GM20431 (cell line): ENCODE data around the gene PORCN.
"Not testable (repeated sequence)": the region's sequence is repeated elsewhere in the genome, so short reads cannot be mapped to it uniquely, and the experiment has no call there.

Source experiments
- in situ Hi-C: fragments of 300-500 bp; cut with MseI, MboI; formaldehyde crosslinking; loops from one replicate; pipeline ENCODE4 v1.15.0; 2020; ENCODE audit warnings: low sequenced_read_pairs; ENCODE audit not compliant: unreplicated experiment

The PORCN gene

GRCh38 chrX:48509245-48509590, 426 bp downstream of the PORCN start:
- in situ Hi-C loops, result no loop called here

DNA sequence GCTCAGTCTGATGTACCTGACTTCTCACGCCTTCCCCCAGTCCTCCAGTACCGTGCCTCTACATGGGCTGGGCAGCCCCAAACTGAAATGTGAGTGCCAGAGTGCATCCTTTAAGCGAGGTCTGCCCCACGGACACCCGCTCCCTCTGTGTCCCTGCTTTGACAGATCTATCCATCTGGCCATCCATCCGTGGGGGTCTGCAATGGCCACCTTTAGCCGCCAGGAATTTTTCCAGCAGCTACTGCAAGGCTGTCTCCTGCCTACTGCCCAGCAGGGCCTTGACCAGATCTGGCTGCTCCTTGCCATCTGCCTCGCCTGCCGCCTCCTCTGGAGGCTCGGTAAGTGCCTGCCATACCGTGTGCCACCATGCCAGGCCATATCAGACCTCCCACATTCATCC, 827 bp downstream of the PORCN start:
- in situ Hi-C loops, result no loop called here

- in situ Hi-C loops, result no loop called here
Measured at GRCh38 chrX:48511560-48511959, 2.8 kb downstream of the PORCN start.

DNA sequence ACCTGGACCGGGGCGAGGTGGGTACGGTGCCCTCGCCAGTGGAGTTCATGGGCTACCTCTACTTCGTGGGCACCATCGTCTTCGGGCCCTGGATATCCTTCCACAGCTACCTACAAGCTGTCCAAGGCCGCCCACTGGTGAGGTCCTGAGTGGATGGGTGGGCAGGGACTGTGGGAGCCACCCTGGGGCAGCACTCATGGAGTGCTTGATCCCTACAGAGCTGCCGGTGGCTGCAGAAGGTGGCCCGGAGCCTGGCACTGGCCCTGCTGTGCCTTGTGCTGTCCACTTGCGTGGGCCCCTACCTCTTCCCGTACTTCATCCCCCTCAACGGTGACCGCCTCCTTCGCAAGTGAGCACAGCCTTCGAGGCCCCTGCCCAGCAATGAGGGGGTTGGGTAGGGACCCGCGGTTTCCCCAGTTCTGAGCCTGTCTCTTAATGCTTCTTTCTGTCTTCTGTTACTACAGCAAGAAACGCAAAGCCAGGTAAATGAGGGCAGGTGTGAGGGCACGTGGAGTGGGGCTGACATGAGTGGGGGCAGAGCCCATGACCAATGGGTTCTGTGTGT, 3.7 kb downstream of the PORCN start:
- in situ Hi-C loops, result no loop called here

DNA sequence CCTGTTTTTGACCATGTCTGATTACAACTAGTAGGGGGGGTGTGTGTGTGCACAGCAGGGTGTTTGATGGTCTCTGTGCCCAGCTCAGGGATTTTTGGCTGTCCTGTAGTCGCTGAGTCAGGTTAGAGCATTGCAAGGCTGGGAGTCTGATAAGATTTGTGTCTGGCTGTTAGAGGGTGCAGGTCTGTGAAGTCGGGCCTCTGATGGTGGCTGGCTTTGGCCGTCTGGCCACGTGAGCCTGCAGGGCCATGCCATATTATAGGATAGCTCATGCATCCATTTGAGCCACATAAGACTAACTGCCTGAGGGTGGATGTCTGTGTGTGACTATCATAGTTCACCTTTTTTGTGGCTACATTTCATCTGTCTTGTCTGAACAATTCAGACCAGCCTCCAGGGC, 4.9 kb downstream of the PORCN start:
- in situ Hi-C loops, result no loop called here

- in situ Hi-C loops, result no loop called here
Measured at GRCh38 chrX:48514126-48514806, 5.5 kb downstream of the PORCN start.

DNA sequence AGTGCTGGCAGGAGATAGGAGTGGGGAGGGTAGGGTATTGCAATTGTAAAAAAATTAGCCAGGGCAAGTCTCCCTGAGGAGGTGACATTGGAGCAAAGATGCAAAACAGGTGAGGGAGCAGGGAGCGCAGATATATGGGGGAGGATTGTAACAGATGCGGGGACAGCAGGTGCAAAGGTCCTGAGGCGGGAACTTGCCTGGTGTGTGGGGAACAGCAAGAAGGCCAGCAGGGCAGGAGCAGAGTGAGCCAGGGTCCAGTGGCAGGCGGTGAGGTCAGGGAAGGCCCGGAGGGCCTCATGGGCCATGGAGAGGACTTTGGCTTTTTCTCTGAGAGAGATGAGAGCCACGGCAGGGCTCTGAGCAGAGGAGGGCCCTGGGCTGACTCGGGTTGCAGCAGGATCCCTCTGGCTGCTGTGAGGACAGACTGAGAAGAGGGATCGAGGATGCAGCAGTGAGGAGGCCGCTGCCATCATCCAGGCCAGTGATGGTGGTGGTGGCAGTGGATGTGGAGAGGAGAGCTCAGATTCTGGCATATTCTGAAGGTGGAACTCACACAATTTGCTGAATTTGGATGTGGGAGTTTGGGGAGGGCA, 6.2 kb downstream of the PORCN start:
- in situ Hi-C loops, result no loop called here

DNA sequence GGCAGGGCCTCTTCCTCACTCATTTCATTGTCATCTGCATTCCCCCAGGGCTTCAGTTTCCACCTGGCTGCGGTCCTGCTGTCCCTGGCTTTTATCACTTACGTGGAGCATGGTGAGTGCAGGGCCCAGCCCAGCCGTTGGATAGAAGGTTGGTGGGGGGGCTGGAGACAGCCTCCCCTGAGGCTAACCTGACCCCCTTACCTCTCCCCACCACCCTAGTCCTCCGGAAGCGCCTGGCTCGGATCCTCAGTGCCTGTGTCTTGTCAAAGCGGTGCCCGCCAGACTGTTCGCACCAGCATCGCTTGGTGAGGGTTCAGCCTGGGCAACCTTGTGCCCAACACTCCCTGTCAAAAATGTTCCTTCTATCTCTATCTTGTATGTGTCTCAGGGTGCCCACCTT, 7.0 kb downstream of the PORCN start:
- in situ Hi-C loops, result no loop called here

- in situ Hi-C loops, result no loop called here
Measured at GRCh38 chrX:48516285-48516684, 7.5 kb downstream of the PORCN start.

GRCh38 chrX:48516987-48517386, 8.2 kb downstream of the PORCN start:
- in situ Hi-C loops, result no loop called here

DNA sequence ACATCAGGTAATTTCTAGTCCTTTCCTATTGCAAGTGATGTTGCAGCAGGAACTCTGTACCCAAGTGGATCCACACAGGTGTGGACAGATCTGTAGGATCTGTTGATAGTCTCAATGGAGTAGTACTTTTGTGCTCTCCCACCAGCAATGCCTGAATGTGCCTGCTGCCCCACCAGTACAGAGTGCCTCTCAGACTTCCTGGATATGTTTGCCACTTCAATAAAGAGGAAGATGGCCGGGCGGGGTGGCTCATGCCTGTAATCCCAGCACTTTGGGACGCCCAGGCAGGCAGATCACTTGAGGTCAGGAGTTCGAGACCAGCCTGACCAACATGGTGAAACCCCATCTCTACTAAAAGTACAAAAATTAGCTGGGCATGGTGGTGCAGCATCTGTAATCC, 10.7 kb downstream of the PORCN start:
- in situ Hi-C loops, result not testable (repeated sequence)

- in situ Hi-C loops, result no loop called here
Measured at GRCh38 chrX:48520455-48520854, 11.7 kb downstream of the PORCN start.

- in situ Hi-C loops, result no loop called here
Measured at GRCh38 chrX:48520976-48521352, 12.2 kb downstream of the PORCN start.

DNA sequence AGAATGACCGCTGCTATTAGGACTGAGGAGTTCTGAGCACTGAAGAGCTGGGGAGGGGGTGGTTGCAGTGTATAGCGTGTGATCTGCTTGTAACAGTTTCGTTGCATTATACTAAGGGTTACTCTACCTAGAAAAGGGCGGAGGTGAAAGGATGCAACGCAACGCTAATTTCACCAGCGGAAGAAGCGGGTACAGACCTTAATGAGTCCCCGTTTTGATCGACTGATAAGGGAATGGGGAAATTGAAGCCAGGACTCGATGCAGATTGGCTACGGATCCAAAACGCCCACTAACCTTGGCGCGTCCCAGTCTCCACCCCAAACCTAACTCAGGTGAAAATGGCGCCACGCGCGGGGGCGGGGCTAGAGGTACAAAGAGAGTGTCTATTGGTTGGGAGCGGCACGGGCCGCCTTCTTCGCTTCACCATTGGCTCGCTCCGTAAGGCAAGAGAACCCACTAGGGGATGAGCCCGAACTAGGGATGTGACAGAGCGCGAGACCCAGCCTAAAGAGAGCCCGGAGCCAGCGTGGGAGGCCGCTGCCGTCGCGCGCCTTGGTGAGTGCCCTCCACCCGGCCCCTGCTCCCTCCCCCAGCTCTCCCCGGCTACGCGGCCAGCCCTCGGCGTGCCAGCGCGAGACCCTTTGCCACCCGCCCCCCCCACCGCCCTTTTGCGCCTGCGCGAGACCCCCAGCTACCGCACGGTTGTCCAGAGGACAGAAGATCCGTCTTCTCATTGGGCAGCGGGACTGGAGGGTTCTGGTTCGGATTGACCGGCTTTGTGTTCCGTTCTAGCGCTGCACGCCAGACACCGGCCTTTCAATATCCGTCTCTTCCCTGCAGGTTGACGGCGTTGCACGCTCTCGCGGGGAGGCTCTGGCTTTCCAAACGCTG, 12.8 kb downstream of the PORCN start, which contains the start of gene EBP:
Gene EBP, plus strand, starts transcription at position 456 of the 891 bp plus-strand sequence. CDS start 1,964 bp downstream, outside the sequence.
- in situ Hi-C loops, result no loop called here

DNA sequence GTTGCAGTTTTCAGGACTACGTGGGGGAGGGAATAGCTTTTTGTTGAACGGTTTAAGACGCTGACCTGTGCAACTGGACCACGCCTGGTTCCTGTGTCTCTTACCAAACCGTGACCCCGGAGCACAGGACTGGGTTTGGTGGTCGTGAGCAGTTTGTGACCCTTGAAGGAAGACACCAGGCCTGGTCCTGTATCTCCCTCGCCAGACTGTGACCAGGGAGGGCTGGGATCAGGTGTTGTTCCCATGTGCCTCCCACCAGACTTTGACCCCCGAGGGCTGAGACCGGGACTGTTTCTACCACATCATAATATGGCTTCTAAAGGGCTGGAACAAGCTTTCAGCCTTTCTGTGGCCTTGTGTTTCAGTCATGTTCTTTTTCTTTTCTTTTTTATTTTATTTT, 13.5 kb downstream of the PORCN start:
- in situ Hi-C loops, result no loop called here

DNA sequence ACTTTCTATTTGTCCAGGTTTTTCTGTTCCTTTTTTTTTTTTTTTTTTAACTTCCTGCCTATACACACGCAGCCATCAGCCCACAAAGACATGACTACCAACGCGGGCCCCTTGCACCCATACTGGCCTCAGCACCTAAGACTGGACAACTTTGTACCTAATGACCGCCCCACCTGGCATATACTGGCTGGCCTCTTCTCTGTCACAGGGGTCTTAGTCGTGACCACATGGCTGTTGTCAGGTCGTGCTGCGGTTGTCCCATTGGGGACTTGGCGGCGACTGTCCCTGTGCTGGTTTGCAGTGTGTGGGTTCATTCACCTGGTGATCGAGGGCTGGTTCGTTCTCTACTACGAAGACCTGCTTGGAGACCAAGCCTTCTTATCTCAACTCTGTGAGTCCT, 14.9 kb downstream of the PORCN start:
- in situ Hi-C loops, result no loop called here

DNA sequence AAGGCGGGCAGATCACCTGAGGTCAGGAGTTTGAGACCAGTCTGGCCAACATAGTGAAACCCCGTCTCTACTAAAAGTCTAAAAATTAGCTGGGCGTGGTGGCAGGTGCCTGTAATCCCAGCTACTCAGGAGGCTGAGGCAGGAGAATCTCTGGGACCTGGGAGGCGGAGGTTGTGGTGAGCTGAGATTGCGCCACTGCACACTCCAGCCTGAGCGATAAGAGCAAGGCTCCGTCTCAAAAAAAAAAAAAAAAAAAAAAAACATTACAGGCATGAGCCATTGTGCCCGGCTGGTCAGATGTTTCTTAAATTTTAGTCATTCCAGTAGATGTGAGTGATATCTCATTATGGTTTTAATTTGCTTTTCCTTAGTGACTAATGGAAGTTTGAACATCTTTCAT, 17.1 kb downstream of the PORCN start:
- in situ Hi-C loops, result not testable (repeated sequence)

- in situ Hi-C loops, result no loop called here
Measured at GRCh38 chrX:48530736-48531135, 21.9 kb downstream of the PORCN start.

GRCh38 chrX:48531358-48531959, 22.7 kb downstream of the PORCN start:
- in situ Hi-C loops, result no loop called here

DNA sequence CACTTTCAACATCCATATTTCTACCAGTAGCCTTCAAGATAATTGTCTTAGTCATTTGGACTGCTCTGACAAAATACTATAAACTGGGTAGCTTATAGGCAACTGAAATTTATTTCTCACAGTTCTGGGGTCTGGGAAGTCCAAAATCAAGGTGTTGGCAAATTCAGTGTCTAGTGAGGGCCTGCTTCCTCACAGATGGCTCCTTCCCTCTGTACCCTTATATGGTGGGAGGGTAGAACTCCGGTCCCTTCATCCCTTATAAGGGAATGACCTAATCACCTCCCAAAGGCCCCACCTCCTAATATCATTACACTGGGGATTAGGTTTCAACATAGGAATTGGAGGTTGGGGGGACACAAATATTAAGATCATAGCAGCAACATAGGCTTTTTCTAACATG, 23.4 kb downstream of the PORCN start:
- in situ Hi-C loops, result no loop called here
